H1 (cell line): ENCODE results near the gene MEGF9. TPM values are rescaled to one million over a fixed set of nuclear protein-coding genes. Genes with fewer than 3 reads are reported as not detected.

Experiments used
- BACH1 ChIP-seq: IDR thresholded peaks from 2 replicates; pipeline ENCODE4 v1.6.1; 2012; ENCODE audit warnings: low read length, improper control_type of control experiment
- BRCA1 ChIP-seq: IDR thresholded peaks from 2 replicates; pipeline ENCODE4 v1.6.1; 2012; ENCODE audit warnings: low read depth, low read length, improper control_type of control experiment
- EZH2 ChIP-seq: fragments of 200-600 bp; sonication (generic); IDR thresholded peaks from 2 replicates; pipeline ENCODE4 v1.7.1; 2012; ENCODE audit warnings: low read depth, mild to moderate bottlenecking, moderate library complexity, low read length, inconsistent platforms; ENCODE audit not compliant: severe bottlenecking
- GTF2F1 ChIP-seq: IDR thresholded peaks from 2 replicates; pipeline ENCODE4 v1.6.1; 2012; ENCODE audit warnings: low read depth, low read length, improper control_type of control experiment, borderline replicate concordance
- KDM1A ChIP-seq: fragments of 200-600, 300-600 bp; sonication (generic); IDR thresholded peaks from 2 replicates; pipeline ENCODE4 v1.7.1; 2016; ENCODE audit warnings: mild to moderate bottlenecking, low read length, borderline replicate concordance
- MAFK ChIP-seq: IDR thresholded peaks from 2 replicates; pipeline ENCODE4 v1.6.1; 2012; ENCODE audit warnings: low read depth, mild to moderate bottlenecking, improper control_type of control experiment, low read length
- RBBP5 ChIP-seq: IDR thresholded peaks from 2 replicates; pipeline ENCODE4 v1.7.1; 2012; ENCODE audit warnings: low read depth, mild to moderate bottlenecking, inconsistent platforms, low read length, moderate library complexity, borderline replicate concordance
- SP2 ChIP-seq: IDR thresholded peaks from 2 replicates; pipeline ENCODE4 v1.6.1; 2012; ENCODE audit warnings: mild to moderate bottlenecking, low read length, inconsistent platforms
- YY1 ChIP-seq: IDR thresholded peaks from 2 replicates; pipeline ENCODE4 v1.6.1; 2011; ENCODE audit warnings: low read depth, mild to moderate bottlenecking, low read length
- polyA plus RNA-seq, 7 experiments: library from polyadenylated mRNA; depleted of rRNA in 3 of 7; stranded (reverse) in 5 of 7; unstranded in 2 of 7; fragments of >200 nt in 5 of 7; fragments of 200-250 nt in 2 of 7; gene quantifications; 1 replicate in 5 of 7; 2 replicates in 1 of 7; 4 replicates in 1 of 7; pipeline versions ENCODE4 v1.2.1 to v1.2.3, GENCODE V29; 2011 to 2013; ENCODE audit warnings: missing spikeins in 2 of 7, mixed read lengths in 2 of 7
- total RNA-seq: library from RNA; stranded (reverse); fragmentation: NEBNext Ultra II Directional; extraction: Animal tissue kit (Norgen Biotek cat#: 25700); gene quantifications from 2 replicates; pipeline ENCODE4 v1.2.1, GENCODE V29; 2021
- TF ChIP-seq, protein P1 (sequence below): IDR thresholded peaks from 2 replicates; pipeline ENCODE4 v1.6.1; 2011; ENCODE audit warnings: low read depth, mild to moderate bottlenecking, low read length; ENCODE audit not compliant: insufficient read depth

Gene MEGF9
- total and polyA plus RNA-seq, 2 of the 8 experiments (the other 6 are each of a cell fraction or from before 2014, with no cell fraction given) = 0.45 to 1.8 TPM

DNA sequence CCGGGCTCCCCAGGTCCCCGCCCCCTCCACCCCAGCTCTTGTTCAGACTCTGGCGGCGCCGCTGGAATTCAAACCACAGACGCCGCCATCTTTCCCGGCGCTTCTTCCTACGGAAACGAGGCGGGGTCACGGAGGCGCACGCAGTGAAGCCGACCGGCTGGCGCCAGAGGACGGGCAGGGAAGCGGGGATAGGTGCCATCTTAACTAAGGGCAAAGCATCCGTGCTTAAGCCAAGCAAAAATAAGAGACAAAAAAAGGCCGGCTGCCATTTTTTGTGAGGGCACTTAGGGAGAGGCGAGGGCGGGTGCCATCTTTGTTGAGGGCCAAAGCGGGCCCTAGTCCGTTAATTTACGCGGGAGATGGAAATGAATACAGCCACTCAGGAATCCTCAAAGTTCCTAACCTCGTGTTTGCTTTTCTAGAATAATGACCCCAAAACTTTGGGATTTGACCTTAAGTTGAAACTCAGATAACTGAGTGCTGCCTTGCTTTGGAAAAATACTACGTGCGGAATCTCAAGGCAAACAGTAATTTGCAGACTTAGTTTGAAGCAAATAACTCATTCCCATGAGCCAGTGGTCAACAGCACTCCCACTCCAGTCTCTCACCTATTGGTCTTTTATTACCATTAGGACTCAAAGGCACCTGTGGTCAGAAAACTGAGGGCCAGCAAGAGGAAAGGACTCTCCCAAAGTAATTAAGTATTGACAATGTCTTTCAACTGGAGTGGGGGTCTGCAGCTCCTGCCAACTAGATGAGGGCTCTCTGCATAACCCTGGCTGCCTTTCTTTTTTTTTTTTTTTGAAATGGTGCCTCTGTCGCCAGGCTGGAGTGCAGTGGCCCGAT lies 134.0 kb downstream of the MEGF9 start, which contains the start of gene CDK5RAP2 (continued):
- no peak for TF ChIP-seq EZH2
- no peak for TF ChIP-seq GTF2F1
- TF ChIP-seq, protein P1, sequence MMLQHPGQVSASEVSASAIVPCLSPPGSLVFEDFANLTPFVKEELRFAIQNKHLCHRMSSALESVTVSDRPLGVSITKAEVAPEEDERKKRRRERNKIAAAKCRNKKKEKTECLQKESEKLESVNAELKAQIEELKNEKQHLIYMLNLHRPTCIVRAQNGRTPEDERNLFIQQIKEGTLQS = no peak
- TF ChIP-seq BRCA1 = no peak
- TF ChIP-seq YY1 = peak; percentile 100
- no peak for TF ChIP-seq MAFK
- TF ChIP-seq BACH1 = no peak
- TF ChIP-seq RBBP5 = no peak
- TF ChIP-seq SP2 = no peak
- TF ChIP-seq KDM1A = peak; percentile 34; the same call in 1 of the 2 replicates
